ENCODE measurements around the gene IFITM5.
A peak's percentile ranks its signal among the peaks of the same experiment; 100 is the strongest.

Gene IFITM5

DNA sequence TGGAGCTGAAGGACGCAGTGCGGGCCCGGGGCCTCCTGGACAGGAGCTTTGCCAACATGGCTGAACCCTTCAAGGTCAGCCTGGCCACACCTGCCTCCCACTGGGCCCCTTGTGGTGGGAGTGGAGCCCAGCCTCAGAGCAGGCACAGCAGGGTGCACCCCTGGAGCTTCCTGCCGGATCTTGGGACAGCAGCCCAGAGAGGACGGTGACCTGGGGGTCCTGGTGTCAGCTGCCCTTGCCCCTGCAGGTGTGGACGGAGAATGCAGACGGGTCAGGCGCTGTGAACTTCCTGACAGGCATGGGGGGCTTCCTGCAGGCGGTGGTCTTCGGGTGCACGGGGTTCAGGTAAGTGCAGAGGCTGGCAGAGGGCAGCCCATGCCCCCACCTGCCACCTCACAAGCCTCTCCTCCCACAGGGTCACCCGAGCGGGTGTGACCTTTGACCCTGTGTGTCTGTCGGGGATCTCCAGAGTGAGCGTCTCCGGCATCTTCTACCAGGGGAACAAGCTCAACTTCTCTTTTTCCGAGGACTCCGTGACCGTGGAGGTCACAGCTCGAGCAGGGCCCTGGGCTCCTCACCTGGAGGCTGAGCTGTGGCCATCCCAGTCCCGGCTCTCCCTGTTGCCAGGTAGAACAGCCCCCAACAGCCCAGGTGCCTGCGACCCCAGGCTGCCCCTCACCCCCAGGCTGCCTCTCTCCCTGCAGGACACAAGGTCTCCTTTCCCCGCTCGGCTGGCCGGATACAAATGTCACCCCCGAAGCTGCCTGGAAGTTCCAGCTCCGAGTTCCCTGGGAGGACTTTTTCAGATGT lies 5.3 kb downstream of the IFITM5 start:
- no peak for DNase-seq

DNA sequence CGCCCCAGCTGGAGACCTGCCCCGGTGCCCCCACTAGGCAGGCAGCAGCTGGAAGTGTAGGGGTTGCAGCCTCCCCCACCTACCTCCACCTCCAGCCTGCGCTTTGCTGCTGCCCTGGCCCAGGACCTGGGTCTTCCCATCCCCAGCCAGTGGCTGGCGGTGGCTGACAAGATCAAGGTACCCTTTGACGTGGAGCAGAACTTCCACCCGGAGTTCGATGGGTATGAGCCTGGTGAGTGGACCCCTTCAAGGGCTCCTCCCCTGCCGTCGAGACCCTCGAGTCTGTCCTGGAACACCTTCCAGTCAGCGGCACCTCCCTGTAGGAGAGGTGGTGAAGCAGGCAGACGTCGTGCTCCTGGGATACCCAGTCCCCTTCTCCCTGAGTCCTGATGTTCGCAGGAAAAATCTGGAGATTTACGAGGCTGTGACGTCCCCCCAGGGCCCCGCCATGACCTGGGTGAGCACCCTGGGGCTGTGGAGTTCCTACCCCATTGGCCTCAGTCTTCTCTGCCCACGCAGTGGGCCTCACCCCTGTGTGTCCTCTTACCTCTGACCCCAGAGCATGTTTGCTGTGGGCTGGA lies 6.0 kb downstream of the IFITM5 start:
- DNase-seq = no peak

DNA sequence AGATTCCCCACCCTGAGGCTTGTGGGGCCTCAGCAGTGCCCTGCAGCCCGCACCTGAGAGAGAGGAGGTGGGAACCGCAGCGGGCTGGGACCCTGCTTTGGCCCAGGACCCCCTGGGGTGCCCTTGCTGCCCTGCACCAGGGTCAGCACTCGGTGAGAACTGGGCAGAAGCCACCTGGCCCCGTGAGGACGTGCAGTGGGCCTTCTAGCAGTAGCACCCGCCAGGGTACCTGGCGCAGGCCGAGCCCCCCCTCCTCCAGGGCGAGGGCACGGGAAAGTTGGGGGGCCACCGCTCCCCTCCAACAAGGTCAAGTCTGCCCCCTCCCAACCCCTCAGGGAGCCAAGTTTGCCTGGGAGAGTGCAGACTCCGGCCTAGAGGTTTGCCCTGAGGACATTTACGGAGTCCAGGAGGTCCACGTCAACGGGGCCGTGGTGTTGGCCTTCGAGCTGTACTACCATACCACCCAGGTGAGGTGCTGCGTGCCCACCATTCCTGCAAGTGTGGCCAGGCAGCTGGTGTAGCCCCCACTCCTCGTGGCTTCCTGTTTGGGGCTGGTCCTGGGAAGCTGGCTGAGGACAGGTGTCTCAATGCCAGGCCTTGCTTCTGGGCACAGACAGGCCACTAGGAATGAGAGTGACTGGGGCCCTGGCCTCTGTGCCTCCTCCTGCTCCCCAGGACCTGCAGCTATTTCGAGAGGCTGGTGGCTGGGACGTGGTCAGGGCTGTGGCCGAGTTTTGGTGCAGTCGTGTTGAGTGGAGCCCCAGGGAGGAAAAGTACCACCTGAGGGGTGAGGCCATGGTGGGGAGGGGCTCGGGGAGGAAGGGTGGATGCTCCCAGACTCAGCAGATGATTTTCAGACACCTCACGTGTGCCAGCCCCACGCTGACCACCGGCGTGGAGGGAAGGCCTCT lies 6.9 kb downstream of the IFITM5 start:
- DNase-seq = no peak

DNA sequence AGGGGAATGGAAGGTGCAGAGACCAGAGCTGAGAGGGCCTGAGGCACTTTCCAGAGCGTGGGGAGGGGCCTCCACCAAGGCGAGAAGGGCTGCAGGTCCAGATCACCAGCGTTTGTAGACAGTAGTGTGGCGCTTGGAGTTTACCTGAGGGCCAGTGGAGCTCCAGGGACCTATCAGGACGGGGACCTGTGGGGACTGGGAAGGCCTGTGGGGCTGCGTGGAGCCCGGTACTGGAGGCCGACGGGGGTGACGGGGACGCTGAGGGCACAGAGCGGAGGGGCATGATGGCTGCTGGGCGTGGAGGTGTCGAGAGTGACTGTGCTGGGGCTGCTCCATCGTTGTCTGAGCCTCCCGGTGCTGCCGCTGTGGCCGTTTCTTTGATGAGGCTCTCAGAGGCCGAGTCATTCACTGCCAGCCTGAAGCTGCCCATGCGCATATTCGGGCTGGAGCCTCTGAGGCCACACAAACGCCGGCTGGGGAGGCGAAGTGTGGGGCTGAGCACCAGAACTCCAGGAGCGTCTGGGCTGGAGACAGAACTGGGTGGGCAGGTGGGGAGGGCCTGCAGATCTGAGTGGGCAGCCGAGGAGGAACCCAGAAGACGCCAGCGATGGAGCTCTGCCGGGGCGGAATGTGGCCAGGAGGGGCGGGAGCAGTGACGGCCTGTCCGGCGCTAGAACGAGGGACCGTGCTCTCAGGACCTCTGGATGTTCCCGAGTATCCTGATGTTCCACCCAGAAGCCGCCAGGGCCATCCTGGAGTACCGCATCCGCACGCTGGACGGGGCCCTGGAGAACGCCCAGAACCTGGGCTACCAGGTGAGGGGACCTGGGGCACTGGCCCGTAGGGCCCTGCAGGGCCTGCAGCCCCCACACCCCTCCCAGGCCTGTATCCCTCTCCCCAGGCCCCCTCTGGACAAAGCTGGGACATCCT lies 7.8 kb downstream of the IFITM5 start:
- DNase-seq = no peak

DNA sequence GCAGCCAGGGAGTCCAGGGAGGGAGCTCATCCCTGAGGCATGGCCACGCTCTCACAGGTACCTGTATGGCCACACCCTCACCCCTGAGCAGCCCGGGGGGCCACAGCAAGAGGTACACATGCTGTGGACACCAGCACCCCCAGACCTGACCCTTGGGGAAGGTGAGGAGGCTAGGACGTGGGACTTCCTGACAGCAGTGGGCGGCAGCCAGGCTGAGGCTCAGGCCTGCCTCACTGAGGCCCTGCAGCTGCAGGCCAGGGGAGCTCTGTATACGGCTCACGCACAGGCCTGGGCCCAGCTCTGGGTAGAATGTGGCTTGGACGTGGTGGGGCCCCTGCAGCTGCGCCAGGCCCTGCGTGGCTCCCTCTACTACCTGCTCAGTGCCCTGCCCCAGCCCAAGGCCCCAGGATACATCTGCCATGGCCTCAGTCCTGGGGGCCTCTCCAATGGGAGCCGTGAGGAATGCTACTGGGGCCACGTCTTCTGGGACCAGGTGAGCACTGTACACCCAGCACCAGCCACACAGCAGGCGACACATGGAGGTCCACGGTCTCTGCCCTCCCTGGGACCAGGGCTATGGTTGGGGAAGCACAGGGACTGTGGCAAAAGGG lies 8.6 kb downstream of the IFITM5 start:
- DNase-seq = no peak

DNA sequence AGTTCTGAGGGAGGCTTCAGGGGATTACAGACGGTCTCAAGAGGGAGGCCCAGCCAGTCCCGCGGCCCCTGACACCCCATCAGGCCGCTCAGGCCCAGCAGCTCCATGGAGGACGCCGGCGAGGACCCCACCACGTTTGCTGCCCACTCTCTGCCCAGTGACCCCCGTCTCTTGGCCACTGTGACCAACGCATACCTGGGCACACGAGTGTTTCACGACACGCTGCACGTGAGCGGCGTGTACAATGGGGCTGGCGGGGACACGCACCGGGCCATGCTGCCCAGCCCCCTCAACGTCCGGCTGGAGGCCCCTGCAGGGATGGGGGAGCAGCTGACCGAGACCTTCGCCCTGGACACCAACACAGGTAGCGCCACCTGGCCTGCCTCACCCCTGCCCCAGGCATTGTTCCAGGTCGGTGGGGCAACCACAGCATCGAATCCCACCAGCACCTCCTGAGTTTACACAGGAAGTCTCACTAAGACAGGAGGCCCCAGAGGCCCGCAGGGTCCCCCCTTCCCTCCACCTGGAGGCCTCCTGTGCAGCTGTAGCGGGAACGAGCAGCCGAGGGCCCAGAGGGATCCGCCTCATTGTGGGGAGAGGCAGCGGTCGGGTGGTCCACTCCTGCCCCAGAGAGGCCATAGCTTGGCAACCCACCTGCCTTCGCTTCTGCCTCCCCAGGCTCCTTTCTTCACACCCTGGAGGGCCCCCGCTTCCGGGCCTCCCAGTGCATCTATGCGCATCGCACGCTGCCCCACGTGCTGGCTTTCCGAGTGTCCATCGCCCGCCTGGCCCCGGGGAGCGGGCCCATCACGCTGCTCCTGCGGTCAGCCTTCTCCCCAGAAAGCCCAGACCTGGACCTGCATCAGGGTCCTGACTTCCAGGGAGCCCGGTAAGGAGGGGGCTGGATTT lies 9.4 kb downstream of the IFITM5 start:
- DNase-seq = no peak

- DNase-seq = no peak
Observed at GRCh38 chr11:289398-289711, 10.0 kb downstream of the IFITM5 start.

GRCh38 chr11:288478-289397 lies 10.6 kb downstream of the IFITM5 start, which contains the start of gene PGGHG:
Gene PGGHG (plus strand): TSS chr11:289126. CDS start chr11:289817, 691 bp downstream.
- DNase-seq = no peak

GRCh38 chr11:287821-288477 lies 11.4 kb downstream of the IFITM5 start:
- no peak for DNase-seq

- DNase-seq = peak; percentile 56
Observed at GRCh38 chr11:286977-287820, 12.1 kb downstream of the IFITM5 start.

GRCh38 chr11:285894-286220 lies 13.5 kb downstream of the IFITM5 start:
- no peak for DNase-seq

- DNase-seq = no peak
Observed at GRCh38 chr11:285021-285893, 14.1 kb downstream of the IFITM5 start.

GRCh38 chr11:284105-285020 lies 15.0 kb downstream of the IFITM5 start:
- no peak for DNase-seq

DNA sequence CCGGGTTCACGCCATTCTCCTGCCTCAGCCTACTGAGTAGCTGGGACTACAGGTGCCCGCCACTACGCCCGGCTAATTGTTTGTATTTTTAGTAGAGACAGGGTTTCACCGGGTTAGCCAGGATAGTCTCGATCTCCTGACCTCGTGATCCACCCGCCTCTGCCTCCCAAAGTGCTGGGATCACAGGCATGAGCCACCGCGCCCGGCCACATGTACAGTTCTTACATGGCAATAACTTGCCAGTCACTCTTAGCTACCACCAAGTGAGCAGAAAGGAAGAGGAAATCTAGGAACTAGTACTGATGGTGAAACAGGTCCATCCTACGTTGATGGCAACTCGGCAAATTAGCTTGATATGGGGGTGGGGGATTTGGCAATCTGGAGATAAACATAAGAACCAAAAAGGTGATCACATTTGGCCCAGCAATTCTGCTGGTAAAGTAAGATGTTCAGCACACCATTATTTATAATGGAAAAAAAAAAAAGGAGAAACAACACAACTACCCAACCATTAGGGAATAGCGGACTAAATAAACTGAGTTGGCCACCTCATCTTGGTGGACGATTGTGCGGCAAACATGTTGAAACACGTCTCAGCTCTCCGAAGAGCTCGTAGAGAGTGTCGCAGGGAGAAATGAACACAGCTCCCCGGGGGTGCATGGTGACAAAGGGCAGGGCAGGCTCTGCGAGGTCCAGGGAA lies 15.8 kb downstream of the IFITM5 start:
- no peak for DNase-seq

- DNase-seq = no peak
Observed at GRCh38 chr11:282630-283360, 16.5 kb downstream of the IFITM5 start.

Data from DMS79 treated with DMSO at 0.1 percent for 48 hours (cell line).